Hematopoietic multipotent progenitor cell (in vitro differentiated cells): ENCODE data around the gene TRIM29. TPM values are rescaled to one million over a fixed set of nuclear protein-coding genes. Genes with fewer than 3 reads are reported as not detected.
"Not testable (repeated sequence)": the region's sequence is repeated elsewhere in the genome, so short reads cannot be mapped to it uniquely, and the experiment has no call there.

Experiments used
- DNase-seq, 3 donors: peaks; one replicate each; pipeline ENCODE4 v3.0.0-alpha.2; 2011 to 2015; ENCODE audit warnings: low read depth in 2 of 3, low spot score in 2 of 3
- total RNA-seq: library from RNA; depleted of rRNA; stranded (reverse); fragments of >200 nt; gene quantifications from one replicate; pipeline ENCODE4 v1.2.3, GENCODE V29; 2012

The TRIM29 gene
- total RNA-seq, 1 donor, result under 0.01 TPM

GRCh38 chr11:120173019-120173705 is 35.2 kb upstream of the TRIM29 start:
- no peak for DNase-seq

GRCh38 chr11:120172054-120172911 is 34.4 kb upstream of the TRIM29 start:
- peak in 2 of 3 donors; percentile 59 to 80 for DNase-seq

GRCh38 chr11:120170741-120171261 is 32.9 kb upstream of the TRIM29 start:
- DNase-seq, result no peak

GRCh38 chr11:120169981-120170698 is 32.2 kb upstream of the TRIM29 start:
- no peak for DNase-seq

GRCh38 chr11:120168960-120169681 is 31.2 kb upstream of the TRIM29 start:
- peak; percentile 24 to 77 (median 73) for DNase-seq

- no peak for DNase-seq
Measured at GRCh38 chr11:120168108-120168959, 30.4 kb upstream of the TRIM29 start.

- DNase-seq, result no peak
Measured at GRCh38 chr11:120167659-120168058, 29.7 kb upstream of the TRIM29 start.

- no peak for DNase-seq
Measured at GRCh38 chr11:120160436-120160835, 22.5 kb upstream of the TRIM29 start.

GRCh38 chr11:120153221-120153620 is 15.3 kb upstream of the TRIM29 start:
- no peak for DNase-seq

GRCh38 chr11:120151536-120151935 is 13.6 kb upstream of the TRIM29 start:
- DNase-seq, result no peak

- DNase-seq, result no peak
Measured at GRCh38 chr11:120149246-120149645, 11.3 kb upstream of the TRIM29 start.

GRCh38 chr11:120147950-120148270 is 10.0 kb upstream of the TRIM29 start:
- no peak for DNase-seq

- DNase-seq, result no peak
Measured at GRCh38 chr11:120147094-120147949, 9.4 kb upstream of the TRIM29 start.

- DNase-seq, result no peak
Measured at GRCh38 chr11:120146413-120147093, 8.6 kb upstream of the TRIM29 start.

GRCh38 chr11:120144501-120144900 is 6.6 kb upstream of the TRIM29 start:
- no peak for DNase-seq

- not testable (repeated sequence) for DNase-seq
Measured at GRCh38 chr11:120143472-120143871, 5.6 kb upstream of the TRIM29 start.

GRCh38 chr11:120142441-120143100 is 4.7 kb upstream of the TRIM29 start:
- DNase-seq, result no peak
